IPS DF 6.9 (cell line): ENCODE measurements around the gene GALNT2.

Experiments used
- DNase-seq: peaks from one replicate; pipeline ENCODE4 v3.0.0-alpha.2; 2013; ENCODE audit warnings: low read depth, low spot score
- H3K27ac ChIP-seq: one replicate; pipeline ENCODE4 v1.5.1; 2013; ENCODE audit warnings: low read length, control low read depth
- H3K27me3 ChIP-seq: 2 replicates; pipeline ENCODE4 v1.6.1; 2013; ENCODE audit warnings: mild to moderate bottlenecking, low read length; ENCODE audit not compliant: control insufficient read depth, insufficient read depth
- H3K36me3 ChIP-seq: 2 replicates; pipeline ENCODE4 v1.6.1; 2013; ENCODE audit warnings: low read length; ENCODE audit not compliant: control insufficient read depth, insufficient read depth
- H3K4me1 ChIP-seq: 2 replicates; pipeline ENCODE4 v1.6.1; 2013; ENCODE audit warnings: low read length; ENCODE audit not compliant: control insufficient read depth, insufficient read depth
- H3K4me3 ChIP-seq: 2 replicates; pipeline ENCODE4 v1.5.1; 2013; ENCODE audit warnings: mild to moderate bottlenecking, low read length
- H3K9me3 ChIP-seq: 2 replicates; pipeline ENCODE4 v1.6.1; 2013; ENCODE audit warnings: low read length, inconsistent platforms; ENCODE audit not compliant: control insufficient read depth, insufficient read depth
- WGBS: extraction: QIAGEN DNeasy Blood & Tissue Kit; methylation state at CpG from one replicate; pipeline ENCODE4 v1.1.7; 2013; ENCODE audit warnings: mixed read lengths, missing lambda C conversion rate; ENCODE audit not compliant: insufficient read length, insufficient coverage; 5-methylcytosine and 5-hydroxymethylcytosine counted together

GALNT2 gene

GRCh38 chr1:230031131-230031530 lies 35.9 kb upstream of the GALNT2 start:
- H3K27ac ChIP-seq, result no peak overlapping the region
- H3K36me3 ChIP-seq, result no peaks in the 10 kb centered on the region
- H3K27me3 ChIP-seq, result no peaks in the 10 kb centered on the region
- WGBS, result no CpG with 5 or more reads among the region's 3 CpGs
- no peaks in the 10 kb centered on the region for H3K9me3 ChIP-seq
- no peaks in the 10 kb centered on the region for H3K4me1 ChIP-seq
- DNase-seq, result no peak
- no peak overlapping the region for H3K4me3 ChIP-seq

DNA sequence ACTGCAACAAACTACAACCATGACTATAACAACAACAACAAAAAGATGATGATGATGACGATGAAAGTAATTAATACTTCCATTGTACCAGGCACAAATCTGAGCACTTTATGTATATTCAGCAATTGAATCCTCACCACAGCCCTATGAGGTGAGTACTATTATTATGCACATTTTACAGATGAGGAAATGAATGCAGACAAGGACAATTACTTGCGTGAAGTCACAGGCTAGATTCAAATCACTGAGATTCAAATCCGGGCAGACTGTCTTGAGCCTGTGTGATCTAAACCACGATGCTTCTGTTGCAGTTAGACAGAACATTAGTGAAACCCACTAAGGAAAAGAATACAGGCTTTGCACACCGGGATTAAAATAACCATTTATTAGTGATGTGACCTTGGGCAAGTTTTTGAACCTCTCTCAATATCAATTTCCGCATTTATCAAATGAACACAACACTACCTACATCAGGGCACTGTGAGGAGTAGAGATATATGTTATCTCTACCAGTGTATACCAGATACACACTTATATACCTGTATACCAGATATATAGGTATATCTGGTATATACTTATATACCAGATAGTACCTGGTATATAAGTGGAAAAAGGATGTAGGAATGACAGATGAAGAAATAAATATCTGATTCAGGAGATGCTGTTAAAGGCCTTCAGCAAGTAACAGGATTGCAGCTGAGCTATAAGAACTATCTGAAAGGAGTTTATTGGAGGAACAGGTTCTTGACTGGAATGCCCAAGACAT lies 34.3 kb upstream of the GALNT2 start:
- Histone ChIP-seq H3K27ac (no peak overlapping the region), H3K27me3 (no peaks in the 10 kb centered on the region), H3K4me1 (0 out of 2 replicates have a peak, but pooled peaks cover 1% of the 10 kb centered on the region), H3K36me3 (no peaks in the 10 kb centered on the region), H3K9me3 (no peaks in the 10 kb centered on the region), H3K4me3 (no peak overlapping the region)
- no CpG with 5 or more reads among the region's 6 CpGs for WGBS
- no peak for DNase-seq

DNA sequence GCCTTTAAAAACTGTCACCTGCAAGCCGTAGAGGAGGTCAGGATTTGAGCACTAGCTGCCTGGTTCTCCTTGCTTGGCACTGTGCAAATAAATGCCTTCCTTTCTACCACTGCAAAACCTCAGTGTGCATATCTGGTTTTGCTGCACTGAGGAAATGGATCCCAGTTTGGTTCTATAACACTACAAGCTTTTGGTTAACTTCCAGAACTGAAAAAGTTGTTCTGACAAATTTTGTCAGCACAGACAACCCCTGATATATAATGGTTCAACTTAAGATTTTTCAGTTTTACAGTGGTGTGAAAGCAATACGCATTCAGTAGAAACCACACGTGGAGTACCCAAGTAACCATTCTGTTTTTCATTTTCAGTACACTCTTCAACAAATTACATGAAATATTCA lies 29.8 kb upstream of the GALNT2 start:
- no peak for DNase-seq
- Histone ChIP-seq H3K4me3 (no peak overlapping the region), H3K27ac (no peak overlapping the region), H3K9me3 (no peaks in the 10 kb centered on the region), H3K36me3 (no peaks in the 10 kb centered on the region), H3K4me1 (0 out of 2 replicates have a peak, but pooled peaks cover 1% of the 10 kb centered on the region), H3K27me3 (no peaks in the 10 kb centered on the region)
- WGBS, result no CpG with 5 or more reads among the region's 3 CpGs

DNA sequence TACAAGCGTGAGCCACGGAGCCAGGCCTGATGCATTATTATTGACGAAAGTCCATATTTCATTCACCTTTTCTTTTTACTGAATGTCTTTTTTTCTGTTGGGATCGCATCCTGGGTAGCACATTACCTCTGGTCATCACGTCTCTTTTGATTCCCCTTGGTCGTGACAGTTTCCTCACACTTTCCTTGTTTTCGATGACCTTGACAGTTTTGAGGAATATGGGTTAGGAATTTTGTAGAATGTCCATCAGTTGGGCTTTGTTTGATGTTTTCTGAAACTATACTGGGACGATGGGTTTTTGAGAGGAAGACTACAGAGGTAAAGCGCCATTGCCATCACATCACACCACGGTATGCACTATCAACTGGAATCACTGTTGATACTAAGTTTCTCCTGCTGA lies 26.6 kb upstream of the GALNT2 start:
- no peaks in the 10 kb centered on the region for H3K27me3 ChIP-seq
- DNase-seq, result no peak
- WGBS, result no CpG with 5 or more reads among the region's 10 CpGs
- 0 out of 2 replicates have a peak, but pooled peaks cover 1% of the 10 kb centered on the region for H3K4me1 ChIP-seq
- no peaks in the 10 kb centered on the region for H3K9me3 ChIP-seq
- no peak overlapping the region for H3K27ac ChIP-seq
- H3K4me3 ChIP-seq, result no peak overlapping the region
- no peaks in the 10 kb centered on the region for H3K36me3 ChIP-seq

DNA sequence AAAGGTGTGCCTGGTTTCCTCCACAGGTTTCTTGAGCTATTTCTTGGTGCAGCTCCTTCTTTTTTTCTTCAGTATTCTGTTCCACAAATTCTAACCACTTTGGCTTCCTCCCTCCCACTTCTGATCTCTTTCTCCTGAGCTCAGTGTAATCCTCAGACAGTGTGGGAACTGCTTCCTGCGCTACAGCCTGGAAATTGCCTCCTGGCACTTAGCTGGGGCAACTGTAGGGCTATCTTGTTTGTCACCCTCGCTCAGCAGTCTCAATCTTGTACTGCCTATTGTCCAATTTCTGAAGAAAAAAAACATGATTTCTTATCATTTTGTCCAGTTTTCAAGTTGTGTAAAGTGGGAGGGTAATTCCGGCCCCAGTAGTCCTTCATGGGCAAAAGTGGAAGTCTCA lies 24.0 kb upstream of the GALNT2 start:
- no peak overlapping the region for H3K4me3 ChIP-seq
- H3K36me3 ChIP-seq, result no peaks in the 10 kb centered on the region
- peaks cover 2% of the 10 kb centered on the region; the same call in 1 of the 2 replicates for H3K4me1 ChIP-seq
- no peaks in the 10 kb centered on the region; the same call in 1 of the 2 replicates for H3K27me3 ChIP-seq
- no peak for DNase-seq
- WGBS, result no CpG with 5 or more reads among the region's 3 CpGs
- H3K27ac ChIP-seq, result no peak overlapping the region
- no peaks in the 10 kb centered on the region; the same call in 1 of the 2 replicates for H3K9me3 ChIP-seq

GRCh38 chr1:230044729-230045128 lies 22.3 kb upstream of the GALNT2 start:
- DNase-seq, result no peak
- no CpG with 5 or more reads among the region's 7 CpGs for WGBS
- peaks cover 2% of the 10 kb centered on the region; the same call in 1 of the 2 replicates for H3K4me1 ChIP-seq
- no peaks in the 10 kb centered on the region for H3K36me3 ChIP-seq
- no peaks in the 10 kb centered on the region; the same call in 1 of the 2 replicates for H3K9me3 ChIP-seq
- H3K4me3 ChIP-seq, result no peak overlapping the region
- no peaks in the 10 kb centered on the region; the same call in 1 of the 2 replicates for H3K27me3 ChIP-seq
- H3K27ac ChIP-seq, result no peak overlapping the region

DNA sequence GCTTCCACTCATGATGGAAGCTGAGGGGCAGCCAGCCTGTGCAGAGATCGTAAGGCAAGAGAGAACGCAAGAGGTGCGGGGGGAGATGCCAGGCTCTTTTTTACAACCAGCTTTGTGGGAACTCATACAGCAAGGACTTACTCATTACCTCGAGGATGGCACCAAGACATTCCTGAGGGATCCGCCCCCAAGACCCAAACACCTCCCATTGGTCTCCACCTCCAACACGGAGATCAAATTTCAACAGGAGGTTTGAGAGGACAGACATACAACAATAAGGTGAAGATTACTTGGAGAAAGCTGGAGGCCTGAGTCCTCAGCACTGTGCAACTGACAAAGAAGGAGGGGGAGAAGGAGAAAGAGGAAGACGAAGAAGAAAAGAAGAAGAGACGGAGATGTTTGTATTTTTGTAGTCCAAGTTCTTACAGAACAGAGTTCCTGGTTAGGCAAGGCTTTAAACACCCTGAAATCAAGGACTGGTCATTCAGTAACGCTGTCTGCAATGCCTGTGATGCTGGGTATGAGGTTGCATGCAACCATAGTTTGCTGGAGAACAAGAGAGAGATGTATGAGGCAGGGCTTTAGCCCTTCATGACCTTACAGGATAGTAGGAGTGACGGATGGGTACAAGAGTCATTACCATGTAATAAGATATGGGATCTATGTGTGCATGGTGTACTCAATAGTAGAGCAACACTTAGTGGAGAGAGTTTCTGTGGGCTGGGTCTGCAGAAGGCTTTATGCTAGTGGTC lies 19.7 kb upstream of the GALNT2 start:
- DNase-seq, result peak; percentile 41
- WGBS, result no CpG with 5 or more reads among the region's 10 CpGs
- H3K4me1 ChIP-seq, result peaks cover 2% of the 10 kb centered on the region; the same call in 1 of the 2 replicates
- H3K9me3 ChIP-seq, result no peaks in the 10 kb centered on the region; the same call in 1 of the 2 replicates
- no peaks in the 10 kb centered on the region for H3K36me3 ChIP-seq
- H3K27me3 ChIP-seq, result no peaks in the 10 kb centered on the region; the same call in 1 of the 2 replicates
- no peak overlapping the region for H3K27ac ChIP-seq
- no peak overlapping the region for H3K4me3 ChIP-seq

DNA sequence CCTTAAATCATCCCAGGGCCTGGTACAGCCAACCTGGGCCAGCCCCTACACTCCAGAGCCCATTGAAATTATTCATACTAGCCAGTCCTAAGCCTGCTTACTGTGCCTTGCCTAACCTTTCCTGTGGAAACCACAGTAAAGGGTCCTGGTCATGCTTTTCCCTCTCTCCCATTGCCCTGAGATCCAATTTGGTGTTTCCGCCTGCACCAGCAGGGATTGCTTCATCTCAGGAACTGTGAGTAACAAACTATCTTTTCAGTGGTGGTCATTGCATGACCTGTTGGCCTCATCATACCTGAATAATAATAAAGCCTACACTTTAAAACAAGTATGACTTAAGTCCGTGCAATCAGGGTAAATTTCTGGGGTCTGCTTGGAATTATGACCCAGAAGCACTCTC lies 18.7 kb upstream of the GALNT2 start:
- Histone ChIP-seq H3K27ac (no peak overlapping the region), H3K36me3 (no peaks in the 10 kb centered on the region), H3K4me1 (peaks cover 2% of the 10 kb centered on the region; the same call in 1 of the 2 replicates), H3K27me3 (no peaks in the 10 kb centered on the region; the same call in 1 of the 2 replicates), H3K4me3 (no peak overlapping the region), H3K9me3 (no peaks in the 10 kb centered on the region; the same call in 1 of the 2 replicates)
- DNase-seq, result no peak
- WGBS, result no CpG with 5 or more reads among the region's 2 CpGs

GRCh38 chr1:230048922-230049321 lies 18.1 kb upstream of the GALNT2 start:
- H3K9me3 ChIP-seq, result no peaks in the 10 kb centered on the region; the same call in 1 of the 2 replicates
- WGBS, result no CpG with 5 or more reads among the region's 1 CpG
- H3K4me1 ChIP-seq, result peaks cover 2% of the 10 kb centered on the region; the same call in 1 of the 2 replicates
- H3K27ac ChIP-seq, result no peak overlapping the region
- H3K36me3 ChIP-seq, result no peaks in the 10 kb centered on the region
- H3K27me3 ChIP-seq, result no peaks in the 10 kb centered on the region; the same call in 1 of the 2 replicates
- no peak for DNase-seq
- H3K4me3 ChIP-seq, result no peak overlapping the region

GRCh38 chr1:230049731-230050130 lies 17.3 kb upstream of the GALNT2 start:
- H3K4me3 ChIP-seq, result no peak overlapping the region
- H3K4me1 ChIP-seq, result peaks cover 2% of the 10 kb centered on the region; the same call in 1 of the 2 replicates
- WGBS, result no CpG with 5 or more reads among the region's 2 CpGs
- H3K27me3 ChIP-seq, result no peaks in the 10 kb centered on the region; the same call in 1 of the 2 replicates
- H3K27ac ChIP-seq, result no peak overlapping the region
- no peak for DNase-seq
- no peaks in the 10 kb centered on the region; the same call in 1 of the 2 replicates for H3K9me3 ChIP-seq
- H3K36me3 ChIP-seq, result no peaks in the 10 kb centered on the region
